IMR-90 (cell line): ENCODE results near the gene SH3RF3. TPM values are rescaled to one million over a fixed set of nuclear protein-coding genes. Genes with fewer than 3 reads are reported as not detected.
A peak's percentile ranks its signal among the peaks of the same experiment; 100 is the strongest.

Source experiments
- ATAC-seq: fragments of 200-7000 bp; cut with Tn5 transposase; 2 replicates; pipeline ENCODE4 v1.9.1; 2020; ENCODE audit warnings: low read depth, mild to moderate bottlenecking, moderate library complexity
- BruUV-seq: library from RNA; stranded (reverse); fragments of 400-500 nt; replicated peaks from 2 replicates; lab custom pipeline; 2021; lab: Mats Ljungman, UMichigan
- CTCF ChIA-PET: fragments of 300-600 bp; formaldehyde crosslinking; extraction: SDS; loops from one replicate; lab custom pipeline; 2021; ENCODE audit warnings: antibody characterized with exemption; lab: Yijun Ruan, JAX
- POLR2A ChIA-PET: fragments of 300-600 bp; sonication (Branson Sonifier 250); formaldehyde crosslinking; loops from one replicate; lab custom pipeline; 2022; ENCODE audit warnings: antibody characterized with exemption; ENCODE audit not compliant: unreplicated experiment; lab: Charles Lee
- DNase-seq: peaks from one replicate; pipeline ENCODE4 v3.0.0; 2013
- H2AFZ ChIP-seq: replicated peaks from 2 replicates; pipeline ENCODE3; 2013; ENCODE audit warnings: low read length, mild to moderate bottlenecking; ENCODE audit not compliant: poor library complexity
- H2AK5ac ChIP-seq: 2 replicates; pipeline ENCODE4 v1.6.1; 2013; ENCODE audit warnings: low read depth, low read length, inconsistent platforms
- H2AK9ac ChIP-seq: replicated peaks from 2 replicates; pipeline ENCODE3; 2013; ENCODE audit warnings: mild to moderate bottlenecking, low read depth, low read length, moderate library complexity; ENCODE audit not compliant: poor library complexity
- H2BK120ac ChIP-seq: 2 replicates; pipeline ENCODE4 v1.6.1; 2013; ENCODE audit warnings: low read depth, low read length, inconsistent platforms
- H2BK15ac ChIP-seq: 3 replicates; pipeline ENCODE4 v1.6.1; 2013; ENCODE audit warnings: low read depth, low read length, inconsistent platforms
- H2BK20ac ChIP-seq: 2 replicates; pipeline ENCODE4 v1.6.1; 2013; ENCODE audit warnings: low read depth, mild to moderate bottlenecking, inconsistent platforms, low read length, moderate library complexity
- H2BK5ac ChIP-seq: 2 replicates; pipeline ENCODE4 v1.6.1; 2013; ENCODE audit warnings: mild to moderate bottlenecking, low read depth, low read length, inconsistent platforms; ENCODE audit not compliant: poor library complexity, severe bottlenecking
- H3K14ac ChIP-seq: replicated peaks from 2 replicates; pipeline ENCODE4 v1.6.1; 2013; ENCODE audit warnings: low read depth, low read length, inconsistent platforms
- H3K18ac ChIP-seq: 2 replicates; pipeline ENCODE4 v1.6.1; 2013; ENCODE audit warnings: low read depth, low read length, control low read depth
- H3K23ac ChIP-seq: 2 replicates; pipeline ENCODE4 v1.6.1; 2013; ENCODE audit warnings: low read depth, low read length, inconsistent platforms
- H3K27ac ChIP-seq: 2 replicates; pipeline ENCODE4 v1.5.1; 2013; ENCODE audit warnings: mild to moderate bottlenecking, control low read depth, low read length; ENCODE audit not compliant: insufficient read depth
- H3K27me3 ChIP-seq: 2 replicates; pipeline ENCODE4 v1.6.1; 2013; ENCODE audit warnings: low read length; ENCODE audit not compliant: control insufficient read depth, insufficient read depth
- H3K36me3 ChIP-seq: 2 replicates; pipeline ENCODE4 v1.6.1; 2013; ENCODE audit warnings: low read length, mixed read lengths; ENCODE audit not compliant: control insufficient read depth, insufficient read depth
- H3K4ac ChIP-seq: 2 replicates; pipeline ENCODE4 v1.6.1; 2013; ENCODE audit warnings: low read depth, low read length, inconsistent platforms
- H3K4me1 ChIP-seq: 2 replicates; pipeline ENCODE4 v1.6.1; 2013; ENCODE audit warnings: low read length, mixed read lengths; ENCODE audit not compliant: control insufficient read depth, insufficient read depth
- H3K4me2 ChIP-seq: 2 replicates; pipeline ENCODE4 v1.6.1; 2013; ENCODE audit warnings: low read depth, mild to moderate bottlenecking, control low read depth, low read length, moderate library complexity
- H3K4me3 ChIP-seq: 2 replicates; pipeline ENCODE4 v1.5.1; 2013; ENCODE audit warnings: low read depth, mild to moderate bottlenecking, control low read depth, low read length, moderate library complexity; ENCODE audit not compliant: insufficient read depth
- H3K56ac ChIP-seq: 2 replicates; pipeline ENCODE4 v1.6.1; 2013; ENCODE audit warnings: low read length, inconsistent platforms; ENCODE audit not compliant: insufficient read depth; ENCODE audit errors: extremely low read depth
- H3K79me1 ChIP-seq, 2 experiments: 2 replicates each; pipeline ENCODE4 v1.6.1; 2013; ENCODE audit warnings: low read length in 2 of 2, inconsistent platforms in 1 of 2, low read depth in 1 of 2
- H3K9ac ChIP-seq: 2 replicates; pipeline ENCODE4 v1.6.1; 2013; ENCODE audit warnings: low read depth, low read length, control low read depth
- H3K9me1 ChIP-seq: 2 replicates; pipeline ENCODE4 v1.6.1; 2013; ENCODE audit warnings: low read length, inconsistent platforms; ENCODE audit not compliant: insufficient read depth
- H3K9me3 ChIP-seq: 2 replicates; pipeline ENCODE4 v1.6.1; 2013; ENCODE audit warnings: low read length; ENCODE audit not compliant: control insufficient read depth, insufficient read depth
- H4K20me1 ChIP-seq: 2 replicates; pipeline ENCODE4 v1.6.1; 2013; ENCODE audit warnings: low read length, inconsistent platforms; ENCODE audit not compliant: insufficient read depth
- H4K5ac ChIP-seq: 2 replicates; pipeline ENCODE4 v1.6.1; 2013; ENCODE audit warnings: mild to moderate bottlenecking, low read depth, low read length, control low read depth
- H4K8ac ChIP-seq, 2 experiments: 2 replicates each; pipeline ENCODE4 v1.6.1; 2013; ENCODE audit warnings: low read depth in 2 of 2, low read length in 2 of 2, control low read depth in 1 of 2, inconsistent platforms in 1 of 2
- H4K91ac ChIP-seq: 2 replicates; pipeline ENCODE4 v1.6.1; 2013; ENCODE audit warnings: low read depth, low read length, inconsistent platforms; ENCODE audit not compliant: insufficient read depth
- BHLHE40 ChIP-seq: fragments of 150-350 bp; IDR thresholded peaks from 2 replicates; pipeline ENCODE4 v1.6.1; 2016; ENCODE audit warnings: mild to moderate bottlenecking, low read depth, low read length
- CEBPB ChIP-seq: IDR thresholded peaks from 2 replicates; pipeline ENCODE4 v1.6.1; 2012; ENCODE audit warnings: low read depth, low read length, improper control_type of control experiment
- FOS ChIP-seq: fragments of 150-350 bp; IDR thresholded peaks from 2 replicates; pipeline ENCODE4 v1.6.1; 2016; ENCODE audit warnings: low read depth, low read length
- MAFK ChIP-seq: IDR thresholded peaks from 2 replicates; pipeline ENCODE4 v1.6.1; 2012; ENCODE audit warnings: low read depth, low read length, improper control_type of control experiment
- MXI1 ChIP-seq: IDR thresholded peaks from 2 replicates; pipeline ENCODE4 v1.6.1; 2012; ENCODE audit warnings: low read depth, mild to moderate bottlenecking, low read length, moderate library complexity, borderline replicate concordance
- POLR2A ChIP-seq: IDR thresholded peaks from 2 replicates; pipeline ENCODE4 v1.6.1; 2012; ENCODE audit warnings: mild to moderate bottlenecking, low read depth, low read length
- WGBS, 2 experiments: methylation state at CpG; one replicate each; pipeline versions ENCODE4 v1.1.5 to v1.1.7; 2013; ENCODE audit warnings: missing lambda C conversion rate in 2 of 2; ENCODE audit not compliant: insufficient read length in 1 of 2; ENCODE audit errors: extremely low coverage in 2 of 2; 5-methylcytosine and 5-hydroxymethylcytosine counted together
- dilution Hi-C: fragments of 300-500 bp; cut with HindIII; formaldehyde crosslinking; loops from one replicate; pipeline ENCODE4 v1.14.3; 2018; ENCODE audit warnings: low sequenced_read_pairs; ENCODE audit not compliant: unreplicated experiment
- in situ Hi-C: fragments of 300-500 bp; cut with MboI; formaldehyde crosslinking; loops from 3 replicates; pipeline ENCODE4 v1.14.3; 2019; ENCODE audit warnings: low sequenced_read_pairs, inconsistent platforms, mixed read lengths
- intact Hi-C: fragments of 100-400 bp; cut with micrococcal nuclease; formaldehyde crosslinking; loops from 2 replicates; pipeline ENCODE4 v1.10.0; 2022
- polyA plus RNA-seq, 3 experiments: library from polyadenylated mRNA; depleted of rRNA; stranded (reverse); fragments of >200 nt; gene quantifications; 2 replicates each; pipeline ENCODE4 v1.2.3, GENCODE V29; 2012; ENCODE audit warnings: low replicate concordance in 1 of 3
- total RNA-seq: library from RNA; depleted of rRNA; stranded (reverse); fragments of >200 nt; gene quantifications from 2 replicates; pipeline ENCODE4 v1.2.3, GENCODE V29; 2012
- TF ChIP-seq, protein P1 (sequence below): conservative IDR thresholded peaks from 2 replicates; pipeline ENCODE4 v1.5.1; 2012; ENCODE audit warnings: mild to moderate bottlenecking, low read depth, low read length, improper control_type of control experiment
- TF ChIP-seq, protein P2 (sequence below): fragments of 150-350 bp; IDR thresholded peaks from 2 replicates; pipeline ENCODE4 v1.6.1; 2017; ENCODE audit warnings: mild to moderate bottlenecking, antibody characterized with exemption, low read length, low read depth

Gene SH3RF3
- total and polyA plus RNA-seq, 2 of the 4 experiments (the other 2 are of a cell fraction), result 3.4 to 5.3 TPM

DNA sequence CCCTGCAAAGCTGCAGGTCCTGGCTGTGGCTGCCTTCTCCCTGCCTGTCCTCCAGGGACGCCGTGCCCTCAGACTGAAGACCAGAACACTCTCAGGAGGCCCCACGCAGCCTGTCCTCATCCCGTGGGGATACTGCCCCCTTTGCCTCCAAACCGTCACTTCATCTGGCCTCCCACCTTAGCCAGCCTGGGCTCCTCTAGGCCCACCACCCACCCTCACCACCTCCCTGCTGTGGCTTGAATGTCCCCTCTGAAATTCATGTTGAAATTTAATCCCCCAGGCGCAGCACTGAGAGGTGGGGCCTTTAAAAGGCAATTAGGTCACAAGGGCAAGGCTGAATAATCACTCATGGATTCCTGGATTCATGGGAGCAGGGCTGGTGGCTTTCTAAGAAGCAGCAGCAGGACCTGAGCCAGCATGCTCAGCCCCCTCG is 286.6 kb downstream of the SH3RF3 start:
- Histone ChIP-seq H2AK9ac (no peak overlapping the region), H3K79me1 (peaks cover 12 to 55% of the 10 kb centered on the region in 2 experiments; a peak in 3 of 4 replicates), H3K56ac (no peak overlapping the region), H3K27me3 (no peaks in the 10 kb centered on the region), H3K9me1 (peaks cover 15% of the 10 kb centered on the region), H2BK5ac (no peak overlapping the region), H3K36me3 (peaks cover 7% of the 10 kb centered on the region; the same call in 1 of the 2 replicates), H3K18ac (no peak overlapping the region), H3K9me3 (no peaks in the 10 kb centered on the region), H3K4ac (no peak overlapping the region), H4K91ac (no peak overlapping the region), H3K4me3 (no peak overlapping the region), H2AK5ac (no peak overlapping the region; the same call in 1 of the 2 replicates), H2BK20ac (no peak overlapping the region), H3K9ac (no peak overlapping the region), H4K8ac (no peak overlapping the region), H3K27ac (no peak overlapping the region), H2AFZ (no peak overlapping the region), H3K4me1 (peaks cover 17% of the 10 kb centered on the region), H4K20me1 (peaks cover 8% of the 10 kb centered on the region), H3K14ac (no peak overlapping the region), H3K4me2 (no peak overlapping the region), H3K23ac (no peak overlapping the region), H2BK120ac (no peak overlapping the region), H4K5ac (no peak overlapping the region), H2BK15ac (no peak overlapping the region)
- BruUV-seq, result no TSS peak
- WGBS, 2 experiments, result 71% methylated on average over 3 of the region's 7 CpGs; no CpG with 5 or more reads in 1 of the 2 experiments
- in situ Hi-C loops (no loop called here), intact Hi-C loops (no loop called here), dilution Hi-C loops (no loop called here)
- no peak for DNase-seq
- TF ChIP-seq BHLHE40, result no peak
- TF ChIP-seq, protein P1, sequence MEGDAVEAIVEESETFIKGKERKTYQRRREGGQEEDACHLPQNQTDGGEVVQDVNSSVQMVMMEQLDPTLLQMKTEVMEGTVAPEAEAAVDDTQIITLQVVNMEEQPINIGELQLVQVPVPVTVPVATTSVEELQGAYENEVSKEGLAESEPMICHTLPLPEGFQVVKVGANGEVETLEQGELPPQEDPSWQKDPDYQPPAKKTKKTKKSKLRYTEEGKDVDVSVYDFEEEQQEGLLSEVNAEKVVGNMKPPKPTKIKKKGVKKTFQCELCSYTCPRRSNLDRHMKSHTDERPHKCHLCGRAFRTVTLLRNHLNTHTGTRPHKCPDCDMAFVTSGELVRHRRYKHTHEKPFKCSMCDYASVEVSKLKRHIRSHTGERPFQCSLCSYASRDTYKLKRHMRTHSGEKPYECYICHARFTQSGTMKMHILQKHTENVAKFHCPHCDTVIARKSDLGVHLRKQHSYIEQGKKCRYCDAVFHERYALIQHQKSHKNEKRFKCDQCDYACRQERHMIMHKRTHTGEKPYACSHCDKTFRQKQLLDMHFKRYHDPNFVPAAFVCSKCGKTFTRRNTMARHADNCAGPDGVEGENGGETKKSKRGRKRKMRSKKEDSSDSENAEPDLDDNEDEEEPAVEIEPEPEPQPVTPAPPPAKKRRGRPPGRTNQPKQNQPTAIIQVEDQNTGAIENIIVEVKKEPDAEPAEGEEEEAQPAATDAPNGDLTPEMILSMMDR, result 0 out of 2 replicates have a peak, but pooled peaks have one; percentile 3
- no peak for TF ChIP-seq MAFK
- no peak for TF ChIP-seq MXI1
- TF ChIP-seq, protein P2, sequence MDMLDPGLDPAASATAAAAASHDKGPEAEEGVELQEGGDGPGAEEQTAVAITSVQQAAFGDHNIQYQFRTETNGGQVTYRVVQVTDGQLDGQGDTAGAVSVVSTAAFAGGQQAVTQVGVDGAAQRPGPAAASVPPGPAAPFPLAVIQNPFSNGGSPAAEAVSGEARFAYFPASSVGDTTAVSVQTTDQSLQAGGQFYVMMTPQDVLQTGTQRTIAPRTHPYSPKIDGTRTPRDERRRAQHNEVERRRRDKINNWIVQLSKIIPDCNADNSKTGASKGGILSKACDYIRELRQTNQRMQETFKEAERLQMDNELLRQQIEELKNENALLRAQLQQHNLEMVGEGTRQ, result no peak
- TF ChIP-seq POLR2A, result no peak
- no peak for TF ChIP-seq CEBPB
- TF ChIP-seq FOS, result no peak
- CTCF ChIA-PET, result no interaction called here
- no peak for ATAC-seq
- POLR2A ChIA-PET, result no interaction called here
